ENCODE data around the gene ABI3. TPM values are rescaled to one million over a fixed set of nuclear protein-coding genes. Genes with fewer than 3 reads are reported as not detected.

The ABI3 gene
- total and polyA plus RNA-seq, 7 donors = 1.1 to 3.8 (median 2.5) TPM

- WGBS, 3 donors = 47 to 58% (median 57%) methylated on average over 6 of the region's 6 CpGs
- H3K9me3 ChIP-seq = no peaks in the 10 kb centered on the region
- ATAC-seq (no peak), DNase-seq (no peak)
- H3K36me3 ChIP-seq (ENCODE audit: insufficient read depth in 1 of 2, low read depth in 1 of 2) = no peaks in the 10 kb centered on the region
- H3K4me1 ChIP-seq = peaks cover 3% of the 10 kb centered on the region
- H3K4me3 ChIP-seq = peak overlapping the region; percentile 68
- peaks cover 0 to 13% (median 10%) of the 10 kb centered on the region in 3 donors for H3K27me3 ChIP-seq (ENCODE audit: insufficient read depth in 3 of 3, low read length in 2 of 3)
- intact Hi-C loops (cut with DNase I) = loop anchor here (5.0 kb wide), 2 partner anchors 37 to 63 kb away; no protein-coding TSS in a partner anchor
- TF ChIP-seq CTCF (IDR thresholded peaks at IDR 0.05) = no peak
- H3K27ac ChIP-seq = no peak overlapping the region
Measured at GRCh38 chr17:49229076-49229804, 18.7 kb downstream of the ABI3 start.

GRCh38 chr17:49229805-49230600 lies 19.5 kb downstream of the ABI3 start:
- 1 to 3% (median 3%) methylated on average over 28 to 36 of the region's 36 CpGs for WGBS, 3 donors
- DNase-seq (peak in 1 of 2 donors; percentile 73), ATAC-seq (peak; percentile 11 to 79 (median 58))
- TF ChIP-seq CTCF (IDR thresholded peaks at IDR 0.05) = no peak
- intact Hi-C loops (cut with DNase I) = loop anchor here (5.0 kb wide), 2 partner anchors 38 to 62 kb away; no protein-coding TSS in a partner anchor
- Histone ChIP-seq H3K36me3 (ENCODE audit: insufficient read depth in 1 of 2, low read depth in 1 of 2) (no peaks in the 10 kb centered on the region), H3K9me3 (no peaks in the 10 kb centered on the region), H3K4me1 (peaks cover 3% of the 10 kb centered on the region), H3K4me3 (peak overlapping the region; percentile 68), H3K27me3 (ENCODE audit: insufficient read depth in 3 of 3, low read length in 2 of 3) (peaks cover 0 to 5% (median 2%) of the 10 kb centered on the region in 3 donors), H3K27ac (no peak overlapping the region)

GRCh38 chr17:49230636-49231562 lies 20.4 kb downstream of the ABI3 start, which contains the start of gene PHOSPHO1:
Gene PHOSPHO1, minus strand, starts transcription at chr17:49230787. Its CDS starts 4,096 bp downstream, at chr17:49226691.
- no peak within 1 kb of the TSS for H3K27ac ChIP-seq
- ATAC-seq (peak; percentile 93 to 98 (median 96)), DNase-seq (peak; percentile 82 to 91)
- no peaks in the 10 kb centered on the region for H3K9me3 ChIP-seq
- no peaks in the 10 kb centered on the region for H3K36me3 ChIP-seq (ENCODE audit: insufficient read depth in 1 of 2, low read depth in 1 of 2)
- no peak for TF ChIP-seq CTCF (IDR thresholded peaks at IDR 0.05)
- peak within 1 kb of the TSS; percentile 68 for H3K4me3 ChIP-seq
- H3K27me3 ChIP-seq (ENCODE audit: insufficient read depth in 3 of 3, low read length in 2 of 3) = no peaks in the 10 kb centered on the region
- WGBS, 3 donors = 3 to 4% (median 3%) methylated on average over 47 to 58 of the region's 58 CpGs
- peaks cover 3% of the 10 kb centered on the region for H3K4me1 ChIP-seq
- intact Hi-C loops (cut with DNase I) = no loop called here

- ATAC-seq (no peak), DNase-seq (no peak)
- no peak for TF ChIP-seq CTCF (IDR thresholded peaks at IDR 0.05)
- no peaks in the 10 kb centered on the region for H3K36me3 ChIP-seq (ENCODE audit: insufficient read depth in 1 of 2, low read depth in 1 of 2)
- H3K4me3 ChIP-seq = no peak overlapping the region
- WGBS, 3 donors = 63 to 70% (median 70%) methylated on average over 7 of the region's 7 CpGs
- intact Hi-C loops (cut with DNase I) = no loop called here
- H3K27me3 ChIP-seq (ENCODE audit: insufficient read depth in 3 of 3, low read length in 2 of 3) = no peaks in the 10 kb centered on the region
- H3K27ac ChIP-seq = no peak overlapping the region
- H3K9me3 ChIP-seq = no peaks in the 10 kb centered on the region
- peaks cover 3% of the 10 kb centered on the region for H3K4me1 ChIP-seq
Measured at GRCh38 chr17:49231563-49231894, 21.0 kb downstream of the ABI3 start.
